ENCODE data around the gene GATB.

DNA sequence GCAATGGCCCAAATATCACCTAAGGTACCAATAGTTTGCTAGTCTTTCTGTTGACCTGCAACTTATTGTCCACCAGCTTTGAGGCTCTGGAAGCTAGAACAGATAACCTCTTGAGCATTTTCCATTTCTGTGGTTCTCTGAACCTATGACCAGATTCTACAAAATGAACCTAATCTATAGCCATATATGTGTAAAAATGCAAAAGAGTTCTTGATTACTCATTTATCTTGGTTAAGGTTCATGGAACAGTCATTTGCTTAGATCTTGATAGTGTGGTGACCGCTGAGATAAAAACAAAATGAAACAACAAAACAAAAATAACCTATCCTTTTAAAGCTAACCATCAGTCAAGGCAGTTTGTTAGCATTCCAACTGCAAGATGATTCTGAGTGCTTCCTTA, 9.3 kb upstream of the GATB start:
- TF ChIP-seq, protein P1, sequence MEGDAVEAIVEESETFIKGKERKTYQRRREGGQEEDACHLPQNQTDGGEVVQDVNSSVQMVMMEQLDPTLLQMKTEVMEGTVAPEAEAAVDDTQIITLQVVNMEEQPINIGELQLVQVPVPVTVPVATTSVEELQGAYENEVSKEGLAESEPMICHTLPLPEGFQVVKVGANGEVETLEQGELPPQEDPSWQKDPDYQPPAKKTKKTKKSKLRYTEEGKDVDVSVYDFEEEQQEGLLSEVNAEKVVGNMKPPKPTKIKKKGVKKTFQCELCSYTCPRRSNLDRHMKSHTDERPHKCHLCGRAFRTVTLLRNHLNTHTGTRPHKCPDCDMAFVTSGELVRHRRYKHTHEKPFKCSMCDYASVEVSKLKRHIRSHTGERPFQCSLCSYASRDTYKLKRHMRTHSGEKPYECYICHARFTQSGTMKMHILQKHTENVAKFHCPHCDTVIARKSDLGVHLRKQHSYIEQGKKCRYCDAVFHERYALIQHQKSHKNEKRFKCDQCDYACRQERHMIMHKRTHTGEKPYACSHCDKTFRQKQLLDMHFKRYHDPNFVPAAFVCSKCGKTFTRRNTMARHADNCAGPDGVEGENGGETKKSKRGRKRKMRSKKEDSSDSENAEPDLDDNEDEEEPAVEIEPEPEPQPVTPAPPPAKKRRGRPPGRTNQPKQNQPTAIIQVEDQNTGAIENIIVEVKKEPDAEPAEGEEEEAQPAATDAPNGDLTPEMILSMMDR (IDR thresholded peaks at IDR 0.05): no peak
- TF ChIP-seq POLR2A (IDR thresholded peaks at IDR 0.05): no peak

Data from heart left ventricle (tissue), 13 donors.